Myocyte (in vitro differentiated cells): Measurements from ENCODE around the gene MZB1. TPM values are rescaled to one million over a fixed set of nuclear protein-coding genes. Genes with fewer than 3 reads are reported as not detected.
"Not testable (repeated sequence)": the region's sequence is repeated elsewhere in the genome, so short reads cannot be mapped to it uniquely, and the experiment has no call there.

ENCODE experiments used
- DNase-seq: peaks from one replicate; pipeline ENCODE4 v3.0.0-alpha.2; 2012; ENCODE audit warnings: low read depth
- total RNA-seq: library from RNA; depleted of rRNA; stranded (reverse); fragments of >200 nt; gene quantifications from 2 replicates; pipeline ENCODE4 v1.2.3, GENCODE V29; 2014

Gene MZB1
- total RNA-seq, 1 donor from 2014 or later: 0.16 TPM

GRCh38 chr5:139392678-139393496 lies 3.2 kb upstream of the MZB1 start:
- DNase-seq: no peak

- DNase-seq: no peak
These were observed 2.6 kb upstream of the MZB1 start for GRCh38 chr5:139392324-139392677.

GRCh38 chr5:139391570-139392323 lies 2.0 kb upstream of the MZB1 start:
- peak; percentile 48 for DNase-seq

GRCh38 chr5:139390639-139391569 lies 1.2 kb upstream of the MZB1 start:
- no peak for DNase-seq

GRCh38 chr5:139388198-139388821 lies 1.4 kb downstream of the MZB1 start:
- DNase-seq: no peak

GRCh38 chr5:139387611-139388197 lies 2.0 kb downstream of the MZB1 start:
- DNase-seq: no peak

- not testable (repeated sequence) for DNase-seq
These were observed 2.8 kb downstream of the MZB1 start for GRCh38 chr5:139386956-139387355.

GRCh38 chr5:139386050-139386438 lies 3.7 kb downstream of the MZB1 start:
- DNase-seq: no peak

GRCh38 chr5:139385061-139386049 lies 4.4 kb downstream of the MZB1 start:
- peak; percentile 39 for DNase-seq

- no peak for DNase-seq
These were observed 5.1 kb downstream of the MZB1 start for GRCh38 chr5:139384591-139385051.

- no peak for DNase-seq
These were observed 5.6 kb downstream of the MZB1 start for GRCh38 chr5:139383993-139384590.

- no peak for DNase-seq
These were observed 6.3 kb downstream of the MZB1 start, which contains the start of gene SLC23A1 for GRCh38 chr5:139383275-139383992. Gene SLC23A1, minus strand, starts transcription at chr5:139383297. Its CDS starts 44 bp downstream, at chr5:139383253.

- no peak for DNase-seq
These were observed 6.9 kb downstream of the MZB1 start for GRCh38 chr5:139382807-139383206.

- no peak for DNase-seq
These were observed 7.6 kb downstream of the MZB1 start for GRCh38 chr5:139381837-139382761.

GRCh38 chr5:139379626-139380449 lies 9.9 kb downstream of the MZB1 start:
- DNase-seq: no peak

GRCh38 chr5:139378941-139379361 lies 10.8 kb downstream of the MZB1 start:
- no peak for DNase-seq
